HL-60 (cell line): ENCODE measurements around the gene SCMH1.

Source experiments
- GABPA ChIP-seq: IDR thresholded peaks from 2 replicates; pipeline ENCODE4 v1.6.1; 2012; ENCODE audit warnings: low read depth
- POLR2AphosphoS5 ChIP-seq: IDR thresholded peaks from 2 replicates; pipeline ENCODE4 v1.6.1; 2012; ENCODE audit warnings: low read depth
- TF ChIP-seq, protein P1 (sequence below): IDR thresholded peaks from one replicate; pipeline ENCODE4 v1.5.1; 2011; ENCODE audit warnings: low read length, control low read depth, inconsistent platforms; ENCODE audit not compliant: insufficient read depth
- TF ChIP-seq, protein P2 (sequence below): IDR thresholded peaks from 2 replicates; pipeline ENCODE4 v1.6.1; 2012; ENCODE audit warnings: low read depth; ENCODE audit not compliant: insufficient replicate concordance

- TF ChIP-seq, protein P1, sequence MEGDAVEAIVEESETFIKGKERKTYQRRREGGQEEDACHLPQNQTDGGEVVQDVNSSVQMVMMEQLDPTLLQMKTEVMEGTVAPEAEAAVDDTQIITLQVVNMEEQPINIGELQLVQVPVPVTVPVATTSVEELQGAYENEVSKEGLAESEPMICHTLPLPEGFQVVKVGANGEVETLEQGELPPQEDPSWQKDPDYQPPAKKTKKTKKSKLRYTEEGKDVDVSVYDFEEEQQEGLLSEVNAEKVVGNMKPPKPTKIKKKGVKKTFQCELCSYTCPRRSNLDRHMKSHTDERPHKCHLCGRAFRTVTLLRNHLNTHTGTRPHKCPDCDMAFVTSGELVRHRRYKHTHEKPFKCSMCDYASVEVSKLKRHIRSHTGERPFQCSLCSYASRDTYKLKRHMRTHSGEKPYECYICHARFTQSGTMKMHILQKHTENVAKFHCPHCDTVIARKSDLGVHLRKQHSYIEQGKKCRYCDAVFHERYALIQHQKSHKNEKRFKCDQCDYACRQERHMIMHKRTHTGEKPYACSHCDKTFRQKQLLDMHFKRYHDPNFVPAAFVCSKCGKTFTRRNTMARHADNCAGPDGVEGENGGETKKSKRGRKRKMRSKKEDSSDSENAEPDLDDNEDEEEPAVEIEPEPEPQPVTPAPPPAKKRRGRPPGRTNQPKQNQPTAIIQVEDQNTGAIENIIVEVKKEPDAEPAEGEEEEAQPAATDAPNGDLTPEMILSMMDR = no peak
- TF ChIP-seq POLR2AphosphoS5 (no peak), GABPA (no peak)
- TF ChIP-seq, protein P2, sequence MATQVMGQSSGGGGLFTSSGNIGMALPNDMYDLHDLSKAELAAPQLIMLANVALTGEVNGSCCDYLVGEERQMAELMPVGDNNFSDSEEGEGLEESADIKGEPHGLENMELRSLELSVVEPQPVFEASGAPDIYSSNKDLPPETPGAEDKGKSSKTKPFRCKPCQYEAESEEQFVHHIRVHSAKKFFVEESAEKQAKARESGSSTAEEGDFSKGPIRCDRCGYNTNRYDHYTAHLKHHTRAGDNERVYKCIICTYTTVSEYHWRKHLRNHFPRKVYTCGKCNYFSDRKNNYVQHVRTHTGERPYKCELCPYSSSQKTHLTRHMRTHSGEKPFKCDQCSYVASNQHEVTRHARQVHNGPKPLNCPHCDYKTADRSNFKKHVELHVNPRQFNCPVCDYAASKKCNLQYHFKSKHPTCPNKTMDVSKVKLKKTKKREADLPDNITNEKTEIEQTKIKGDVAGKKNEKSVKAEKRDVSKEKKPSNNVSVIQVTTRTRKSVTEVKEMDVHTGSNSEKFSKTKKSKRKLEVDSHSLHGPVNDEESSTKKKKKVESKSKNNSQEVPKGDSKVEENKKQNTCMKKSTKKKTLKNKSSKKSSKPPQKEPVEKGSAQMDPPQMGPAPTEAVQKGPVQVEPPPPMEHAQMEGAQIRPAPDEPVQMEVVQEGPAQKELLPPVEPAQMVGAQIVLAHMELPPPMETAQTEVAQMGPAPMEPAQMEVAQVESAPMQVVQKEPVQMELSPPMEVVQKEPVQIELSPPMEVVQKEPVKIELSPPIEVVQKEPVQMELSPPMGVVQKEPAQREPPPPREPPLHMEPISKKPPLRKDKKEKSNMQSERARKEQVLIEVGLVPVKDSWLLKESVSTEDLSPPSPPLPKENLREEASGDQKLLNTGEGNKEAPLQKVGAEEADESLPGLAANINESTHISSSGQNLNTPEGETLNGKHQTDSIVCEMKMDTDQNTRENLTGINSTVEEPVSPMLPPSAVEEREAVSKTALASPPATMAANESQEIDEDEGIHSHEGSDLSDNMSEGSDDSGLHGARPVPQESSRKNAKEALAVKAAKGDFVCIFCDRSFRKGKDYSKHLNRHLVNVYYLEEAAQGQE = no peak
Measured at GRCh38 chr1:41184446-41184845, 57.7 kb downstream of the SCMH1 start.
